ENCODE results near the gene NDUFA1. TPM values are rescaled to one million over a fixed set of nuclear protein-coding genes. Genes with fewer than 3 reads are reported as not detected.
A peak's percentile ranks its signal among the peaks of the same experiment; 100 is the strongest.

The NDUFA1 gene
- total and polyA plus RNA-seq, 10 of the 15 experiments (the other 5 are each of a cell fraction or from before 2014, with no cell fraction given): 113 to 1,113 (median 306) TPM

DNA sequence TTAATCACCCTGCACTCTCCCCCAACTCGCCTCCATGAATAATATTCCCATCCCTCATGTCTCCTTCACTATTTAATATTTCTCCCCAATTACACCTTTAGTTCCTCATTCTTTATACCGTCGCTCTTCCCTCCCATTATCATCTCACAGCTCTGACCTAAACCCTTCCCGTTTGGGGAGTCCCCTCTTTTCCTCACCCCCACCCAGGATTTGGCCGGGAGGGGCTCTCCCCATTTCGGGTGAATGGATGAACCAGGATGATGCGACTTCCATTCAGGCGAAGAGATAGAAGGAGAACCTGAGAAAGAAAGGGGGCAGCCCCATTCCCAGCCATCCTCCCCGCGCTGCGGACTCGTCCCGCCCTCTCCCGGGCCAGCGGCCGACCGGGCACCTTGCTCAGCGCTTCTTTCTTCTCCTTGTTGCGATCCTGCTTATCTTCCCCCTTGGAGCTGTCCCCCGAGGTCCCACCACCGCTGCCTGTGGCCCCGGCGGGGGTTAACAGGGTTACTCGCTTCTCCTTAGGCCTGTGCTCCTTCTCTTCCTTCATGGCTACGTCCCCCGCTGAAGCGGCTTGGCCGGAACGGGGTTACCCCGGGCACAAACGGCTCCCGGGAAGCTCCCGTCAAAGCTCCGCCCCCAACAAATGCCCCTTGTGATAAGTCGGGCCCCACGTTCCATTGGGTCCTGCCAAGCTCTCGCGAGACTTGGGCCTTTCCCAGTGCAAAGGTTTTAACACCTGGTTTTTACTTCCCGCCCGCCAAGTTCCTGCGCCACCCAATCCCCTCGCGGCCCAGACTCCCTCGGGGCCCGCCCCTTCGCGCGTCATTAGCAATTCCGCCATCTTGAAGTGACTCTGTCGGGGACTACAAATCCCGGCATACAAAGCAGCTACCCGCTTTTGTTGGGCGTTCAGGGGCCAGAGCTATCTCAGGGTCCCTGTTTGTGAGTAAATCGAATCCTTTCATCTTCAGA is 19.0 kb upstream of the NDUFA1 start, which contains the start of gene UPF3B (continued):
- TF ChIP-seq TCF12 (IDR thresholded peaks at IDR 0.05; ENCODE audit: low read depth, low read length): peak; percentile 56; the same call in 1 of the 2 replicates
- TF ChIP-seq, protein P1, sequence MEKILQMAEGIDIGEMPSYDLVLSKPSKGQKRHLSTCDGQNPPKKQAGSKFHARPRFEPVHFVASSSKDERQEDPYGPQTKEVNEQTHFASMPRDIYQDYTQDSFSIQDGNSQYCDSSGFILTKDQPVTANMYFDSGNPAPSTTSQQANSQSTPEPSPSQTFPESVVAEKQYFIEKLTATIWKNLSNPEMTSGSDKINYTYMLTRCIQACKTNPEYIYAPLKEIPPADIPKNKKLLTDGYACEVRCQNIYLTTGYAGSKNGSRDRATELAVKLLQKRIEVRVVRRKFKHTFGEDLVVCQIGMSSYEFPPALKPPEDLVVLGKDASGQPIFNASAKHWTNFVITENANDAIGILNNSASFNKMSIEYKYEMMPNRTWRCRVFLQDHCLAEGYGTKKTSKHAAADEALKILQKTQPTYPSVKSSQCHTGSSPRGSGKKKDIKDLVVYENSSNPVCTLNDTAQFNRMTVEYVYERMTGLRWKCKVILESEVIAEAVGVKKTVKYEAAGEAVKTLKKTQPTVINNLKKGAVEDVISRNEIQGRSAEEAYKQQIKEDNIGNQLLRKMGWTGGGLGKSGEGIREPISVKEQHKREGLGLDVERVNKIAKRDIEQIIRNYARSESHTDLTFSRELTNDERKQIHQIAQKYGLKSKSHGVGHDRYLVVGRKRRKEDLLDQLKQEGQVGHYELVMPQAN (conservative IDR thresholded peaks at IDR 0.05): peak; percentile 60
- TF ChIP-seq IKZF1 (conservative IDR thresholded peaks at IDR 0.05): peak; percentile 89
- TF ChIP-seq ZSCAN29 (IDR thresholded peaks at IDR 0.05): no peak
- TF ChIP-seq KLF5 (IDR thresholded peaks at IDR 0.05; ENCODE audit: partially characterized antibody): no peak
- no peak for TF ChIP-seq SIN3A (IDR thresholded peaks at IDR 0.05; ENCODE audit: low read depth, low read length)
- peak; percentile 44; the same call in 1 of the 2 replicates for TF ChIP-seq PML (IDR thresholded peaks at IDR 0.05; ENCODE audit: low read length)
- TF ChIP-seq, protein P2, sequence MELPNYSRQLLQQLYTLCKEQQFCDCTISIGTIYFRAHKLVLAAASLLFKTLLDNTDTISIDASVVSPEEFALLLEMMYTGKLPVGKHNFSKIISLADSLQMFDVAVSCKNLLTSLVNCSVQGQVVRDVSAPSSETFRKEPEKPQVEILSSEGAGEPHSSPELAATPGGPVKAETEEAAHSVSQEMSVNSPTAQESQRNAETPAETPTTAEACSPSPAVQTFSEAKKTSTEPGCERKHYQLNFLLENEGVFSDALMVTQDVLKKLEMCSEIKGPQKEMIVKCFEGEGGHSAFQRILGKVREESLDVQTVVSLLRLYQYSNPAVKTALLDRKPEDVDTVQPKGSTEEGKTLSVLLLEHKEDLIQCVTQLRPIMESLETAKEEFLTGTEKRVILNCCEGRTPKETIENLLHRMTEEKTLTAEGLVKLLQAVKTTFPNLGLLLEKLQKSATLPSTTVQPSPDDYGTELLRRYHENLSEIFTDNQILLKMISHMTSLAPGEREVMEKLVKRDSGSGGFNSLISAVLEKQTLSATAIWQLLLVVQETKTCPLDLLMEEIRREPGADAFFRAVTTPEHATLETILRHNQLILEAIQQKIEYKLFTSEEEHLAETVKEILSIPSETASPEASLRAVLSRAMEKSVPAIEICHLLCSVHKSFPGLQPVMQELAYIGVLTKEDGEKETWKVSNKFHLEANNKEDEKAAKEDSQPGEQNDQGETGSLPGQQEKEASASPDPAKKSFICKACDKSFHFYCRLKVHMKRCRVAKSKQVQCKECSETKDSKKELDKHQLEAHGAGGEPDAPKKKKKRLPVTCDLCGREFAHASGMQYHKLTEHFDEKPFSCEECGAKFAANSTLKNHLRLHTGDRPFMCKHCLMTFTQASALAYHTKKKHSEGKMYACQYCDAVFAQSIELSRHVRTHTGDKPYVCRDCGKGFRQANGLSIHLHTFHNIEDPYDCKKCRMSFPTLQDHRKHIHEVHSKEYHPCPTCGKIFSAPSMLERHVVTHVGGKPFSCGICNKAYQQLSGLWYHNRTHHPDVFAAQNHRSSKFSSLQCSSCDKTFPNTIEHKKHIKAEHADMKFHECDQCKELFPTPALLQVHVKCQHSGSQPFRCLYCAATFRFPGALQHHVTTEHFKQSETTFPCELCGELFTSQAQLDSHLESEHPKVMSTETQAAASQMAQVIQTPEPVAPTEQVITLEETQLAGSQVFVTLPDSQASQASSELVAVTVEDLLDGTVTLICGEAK (IDR thresholded peaks at IDR 0.05; ENCODE audit: borderline replicate concordance): 0 out of 2 replicates have a peak, but pooled peaks have one; percentile 34
- TF ChIP-seq SUZ12 (IDR thresholded peaks at IDR 0.05; ENCODE audit: unreplicated experiment): no peak
- TF ChIP-seq YY1 (IDR thresholded peaks at IDR 0.05; ENCODE audit: low read depth, low read length): peak; percentile 96
- TF ChIP-seq RFX5 (IDR thresholded peaks at IDR 0.05; ENCODE audit: low read depth, low read length): no peak
- TF ChIP-seq, protein P3, sequence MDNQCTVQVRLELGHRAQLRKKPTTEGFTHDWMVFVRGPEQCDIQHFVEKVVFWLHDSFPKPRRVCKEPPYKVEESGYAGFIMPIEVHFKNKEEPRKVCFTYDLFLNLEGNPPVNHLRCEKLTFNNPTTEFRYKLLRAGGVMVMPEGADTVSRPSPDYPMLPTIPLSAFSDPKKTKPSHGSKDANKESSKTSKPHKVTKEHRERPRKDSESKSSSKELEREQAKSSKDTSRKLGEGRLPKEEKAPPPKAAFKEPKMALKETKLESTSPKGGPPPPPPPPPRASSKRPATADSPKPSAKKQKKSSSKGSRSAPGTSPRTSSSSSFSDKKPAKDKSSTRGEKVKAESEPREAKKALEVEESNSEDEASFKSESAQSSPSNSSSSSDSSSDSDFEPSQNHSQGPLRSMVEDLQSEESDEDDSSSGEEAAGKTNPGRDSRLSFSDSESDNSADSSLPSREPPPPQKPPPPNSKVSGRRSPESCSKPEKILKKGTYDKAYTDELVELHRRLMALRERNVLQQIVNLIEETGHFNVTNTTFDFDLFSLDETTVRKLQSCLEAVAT (IDR thresholded peaks at IDR 0.05): no peak
- TF ChIP-seq, protein P4, sequence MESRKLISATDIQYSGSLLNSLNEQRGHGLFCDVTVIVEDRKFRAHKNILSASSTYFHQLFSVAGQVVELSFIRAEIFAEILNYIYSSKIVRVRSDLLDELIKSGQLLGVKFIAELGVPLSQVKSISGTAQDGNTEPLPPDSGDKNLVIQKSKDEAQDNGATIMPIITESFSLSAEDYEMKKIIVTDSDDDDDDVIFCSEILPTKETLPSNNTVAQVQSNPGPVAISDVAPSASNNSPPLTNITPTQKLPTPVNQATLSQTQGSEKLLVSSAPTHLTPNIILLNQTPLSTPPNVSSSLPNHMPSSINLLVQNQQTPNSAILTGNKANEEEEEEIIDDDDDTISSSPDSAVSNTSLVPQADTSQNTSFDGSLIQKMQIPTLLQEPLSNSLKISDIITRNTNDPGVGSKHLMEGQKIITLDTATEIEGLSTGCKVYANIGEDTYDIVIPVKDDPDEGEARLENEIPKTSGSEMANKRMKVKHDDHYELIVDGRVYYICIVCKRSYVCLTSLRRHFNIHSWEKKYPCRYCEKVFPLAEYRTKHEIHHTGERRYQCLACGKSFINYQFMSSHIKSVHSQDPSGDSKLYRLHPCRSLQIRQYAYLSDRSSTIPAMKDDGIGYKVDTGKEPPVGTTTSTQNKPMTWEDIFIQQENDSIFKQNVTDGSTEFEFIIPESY (IDR thresholded peaks at IDR 0.05): no peak
- TF ChIP-seq POLR2AphosphoS5 (IDR thresholded peaks at IDR 0.05; ENCODE audit: low read length): peak; percentile 69
- TF ChIP-seq ATF7 (IDR thresholded peaks at IDR 0.05; ENCODE audit: low read depth): 0 out of 2 replicates have a peak, but pooled peaks have one; percentile 15
- TF ChIP-seq SMARCA5 (IDR thresholded peaks at IDR 0.05): no peak
- TF ChIP-seq, protein P5, sequence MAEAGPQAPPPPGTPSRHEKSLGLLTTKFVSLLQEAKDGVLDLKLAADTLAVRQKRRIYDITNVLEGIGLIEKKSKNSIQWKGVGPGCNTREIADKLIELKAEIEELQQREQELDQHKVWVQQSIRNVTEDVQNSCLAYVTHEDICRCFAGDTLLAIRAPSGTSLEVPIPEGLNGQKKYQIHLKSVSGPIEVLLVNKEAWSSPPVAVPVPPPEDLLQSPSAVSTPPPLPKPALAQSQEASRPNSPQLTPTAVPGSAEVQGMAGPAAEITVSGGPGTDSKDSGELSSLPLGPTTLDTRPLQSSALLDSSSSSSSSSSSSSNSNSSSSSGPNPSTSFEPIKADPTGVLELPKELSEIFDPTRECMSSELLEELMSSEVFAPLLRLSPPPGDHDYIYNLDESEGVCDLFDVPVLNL (IDR thresholded peaks at IDR 0.05; ENCODE audit: low read depth, low read length): peak; percentile 76; the same call in 1 of the 2 replicates
